Measurements from ENCODE around the gene SPOCK1.

DNA sequence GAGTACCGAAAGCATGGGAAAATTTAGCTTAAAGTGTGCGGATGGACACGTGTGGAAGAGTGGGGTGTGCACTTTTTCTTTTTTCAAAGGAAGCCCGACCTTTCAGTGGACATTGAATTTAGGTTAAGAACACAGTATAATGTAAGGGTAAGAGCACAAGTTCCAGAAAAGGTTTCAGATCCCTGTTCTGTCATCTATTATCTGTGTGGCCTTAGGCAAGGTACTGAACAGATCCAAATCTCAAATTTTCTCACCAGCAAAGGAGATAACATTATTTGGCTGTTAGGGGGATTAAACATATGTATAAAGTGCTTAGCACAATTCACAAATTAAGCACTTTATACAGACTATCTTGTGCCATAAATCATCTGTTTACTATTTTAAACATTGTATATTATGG is 441.0 kb downstream of the SPOCK1 start:
- TF ChIP-seq SPI1 (IDR thresholded peaks at IDR 0.05; ENCODE audit: borderline replicate concordance, low read depth): no peak
- TF ChIP-seq, protein P1, sequence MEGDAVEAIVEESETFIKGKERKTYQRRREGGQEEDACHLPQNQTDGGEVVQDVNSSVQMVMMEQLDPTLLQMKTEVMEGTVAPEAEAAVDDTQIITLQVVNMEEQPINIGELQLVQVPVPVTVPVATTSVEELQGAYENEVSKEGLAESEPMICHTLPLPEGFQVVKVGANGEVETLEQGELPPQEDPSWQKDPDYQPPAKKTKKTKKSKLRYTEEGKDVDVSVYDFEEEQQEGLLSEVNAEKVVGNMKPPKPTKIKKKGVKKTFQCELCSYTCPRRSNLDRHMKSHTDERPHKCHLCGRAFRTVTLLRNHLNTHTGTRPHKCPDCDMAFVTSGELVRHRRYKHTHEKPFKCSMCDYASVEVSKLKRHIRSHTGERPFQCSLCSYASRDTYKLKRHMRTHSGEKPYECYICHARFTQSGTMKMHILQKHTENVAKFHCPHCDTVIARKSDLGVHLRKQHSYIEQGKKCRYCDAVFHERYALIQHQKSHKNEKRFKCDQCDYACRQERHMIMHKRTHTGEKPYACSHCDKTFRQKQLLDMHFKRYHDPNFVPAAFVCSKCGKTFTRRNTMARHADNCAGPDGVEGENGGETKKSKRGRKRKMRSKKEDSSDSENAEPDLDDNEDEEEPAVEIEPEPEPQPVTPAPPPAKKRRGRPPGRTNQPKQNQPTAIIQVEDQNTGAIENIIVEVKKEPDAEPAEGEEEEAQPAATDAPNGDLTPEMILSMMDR (IDR thresholded peaks at IDR 0.05; ENCODE audit: insufficient read depth, low read length): no peak

All from HL-60 (cell line).